Amniotic epithelial cell (primary cell): Measurements from ENCODE around the gene GATB.

Experiments
- DNase-seq: peaks from one replicate; pipeline ENCODE4 v3.0.0-alpha.2; 2010; ENCODE audit warnings: low read depth

GATB gene

DNA sequence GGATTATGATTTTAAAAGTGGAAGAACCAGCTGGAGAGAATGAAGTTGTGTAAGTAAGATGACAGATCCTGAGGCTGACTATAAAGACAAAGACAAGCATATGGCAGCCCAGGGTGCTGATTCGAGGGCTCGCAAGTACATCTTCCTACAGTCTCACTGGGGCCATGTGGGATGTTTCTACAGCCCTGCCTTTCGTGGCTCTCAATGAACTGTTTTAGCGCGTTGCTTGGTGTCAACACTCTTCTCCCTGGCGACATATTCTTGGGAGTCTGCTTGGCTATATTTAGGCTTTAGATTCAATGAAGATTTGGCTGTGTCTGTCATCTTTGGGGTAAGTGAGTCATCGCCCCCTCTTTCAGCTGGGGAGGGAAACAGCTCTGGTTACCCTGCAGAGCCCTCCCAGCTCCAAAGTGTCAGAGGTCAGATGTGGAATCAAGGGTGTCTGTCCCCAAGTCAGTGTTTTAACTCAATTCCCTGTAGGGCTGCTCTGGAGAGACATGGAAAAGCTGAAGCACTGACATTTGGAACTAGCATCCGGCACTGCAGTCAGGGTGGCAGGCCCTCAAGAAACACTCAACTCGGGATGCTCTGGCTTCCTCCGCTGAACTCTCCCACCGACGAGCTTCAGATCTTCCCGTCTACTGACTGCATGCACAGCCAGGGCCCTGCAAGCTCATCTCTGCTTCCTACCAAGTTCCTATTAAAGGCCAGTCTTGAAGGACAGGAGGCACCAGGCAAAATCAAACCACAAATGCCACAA lies 65.7 kb downstream of the GATB start:
- DNase-seq, result no peak

GRCh38 chr4:151692821-151693673 lies 67.8 kb downstream of the GATB start:
- no peak for DNase-seq

DNA sequence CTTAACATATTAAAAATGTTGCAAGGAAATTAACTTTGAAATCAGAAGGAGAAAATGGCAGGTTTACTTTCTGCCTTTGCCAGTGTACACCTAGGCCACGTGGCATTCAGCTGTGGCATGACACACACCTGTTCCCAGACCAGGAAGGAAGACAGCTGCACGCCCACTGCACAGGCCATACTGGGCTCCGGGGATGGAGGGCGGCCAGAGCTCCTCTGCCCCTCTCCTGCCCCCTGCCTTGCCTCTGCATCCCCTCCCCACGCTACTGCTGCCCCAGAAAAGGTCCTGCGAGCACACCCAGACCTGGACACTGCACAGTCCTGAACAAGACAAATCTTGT lies 68.4 kb downstream of the GATB start:
- DNase-seq, result no peak

GRCh38 chr4:151691639-151692442 lies 69.0 kb downstream of the GATB start:
- DNase-seq, result no peak

DNA sequence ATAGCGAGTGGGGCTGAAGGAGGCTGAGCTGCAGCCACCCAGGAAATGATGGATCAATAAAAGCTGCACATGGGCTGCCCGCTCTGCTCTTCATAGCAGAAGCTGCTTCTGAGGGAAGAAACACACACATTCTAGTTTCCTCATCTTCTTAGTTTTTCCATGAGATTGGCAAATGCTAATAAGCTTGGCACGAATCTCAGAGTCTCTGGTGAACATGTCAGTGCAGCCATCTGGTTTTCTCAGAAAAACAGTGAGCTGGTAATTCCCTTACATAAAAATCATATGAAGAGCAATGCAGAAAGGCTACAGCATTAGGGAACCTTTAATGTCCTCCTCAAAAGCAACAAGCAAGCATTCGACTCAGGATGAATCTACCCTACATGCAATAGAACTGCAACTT lies 69.9 kb downstream of the GATB start:
- DNase-seq, result peak; percentile 63

DNA sequence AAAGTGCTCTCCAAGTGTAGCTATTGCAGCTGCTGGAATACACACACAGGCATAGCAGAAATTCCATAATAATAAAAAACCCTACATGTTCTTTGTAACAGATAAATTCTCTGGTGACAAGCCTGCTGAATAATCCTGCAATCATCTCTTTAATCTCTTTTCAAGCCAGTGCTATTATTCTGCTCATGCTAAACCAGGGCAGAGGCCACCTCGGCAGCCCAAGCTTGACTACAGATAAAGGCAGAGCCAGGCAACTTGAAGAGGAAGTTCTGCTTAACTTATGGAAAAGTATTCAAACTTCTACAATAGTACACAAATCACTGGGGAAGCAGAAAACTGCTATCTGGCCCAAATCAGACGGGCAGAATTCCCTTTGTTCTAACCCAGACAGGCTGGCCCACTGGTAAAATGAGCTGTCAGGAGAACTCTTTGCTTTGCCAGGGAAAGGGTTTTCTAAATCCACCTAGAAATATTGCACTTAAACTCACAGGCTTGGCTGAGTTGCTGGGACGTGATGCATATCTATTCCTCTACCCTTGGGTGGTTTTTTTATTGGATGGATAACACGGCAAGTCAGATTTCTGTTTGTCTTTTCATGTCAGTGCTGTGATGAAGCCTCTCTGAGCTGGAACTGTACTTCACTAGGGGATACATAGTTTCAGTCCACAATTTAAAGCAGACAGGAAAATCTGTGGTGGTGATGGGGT lies 70.5 kb downstream of the GATB start:
- DNase-seq, result peak; percentile 92

GRCh38 chr4:151689211-151689991 lies 71.4 kb downstream of the GATB start:
- DNase-seq, result no peak

GRCh38 chr4:151688785-151689043 lies 72.1 kb downstream of the GATB start:
- no peak for DNase-seq

- DNase-seq, result peak; percentile 25
Observed at GRCh38 chr4:151688003-151688784, 72.6 kb downstream of the GATB start.

DNA sequence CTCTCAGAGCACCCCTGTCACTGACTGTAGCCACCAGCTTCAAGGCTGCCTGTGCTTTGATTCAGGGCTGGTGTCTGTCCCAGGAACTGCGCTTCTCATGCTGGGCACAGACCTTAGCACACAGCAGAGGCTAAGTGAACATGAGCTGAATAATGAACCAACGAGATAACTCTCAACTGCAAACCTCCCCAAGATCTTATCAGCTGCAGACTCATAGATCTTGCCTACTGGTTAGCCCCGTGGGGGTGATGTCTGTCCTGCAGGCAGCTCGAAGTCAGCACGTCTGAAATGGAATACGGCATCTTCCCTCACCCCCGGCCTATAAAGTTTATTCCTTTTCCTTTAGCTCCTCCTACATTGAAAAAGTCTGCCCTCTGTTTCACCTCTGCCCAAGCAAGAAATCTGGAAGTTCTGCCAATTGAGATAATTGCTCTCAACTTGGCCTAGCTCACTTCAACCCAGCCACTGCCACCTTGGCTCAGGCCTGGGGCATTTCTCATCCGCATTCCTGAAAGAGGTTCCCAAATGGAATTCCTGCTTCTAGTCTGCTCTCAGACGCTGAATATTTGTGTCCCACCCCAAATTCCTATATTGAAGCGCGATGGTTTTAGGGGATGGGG lies 73.7 kb downstream of the GATB start:
- peak; percentile 85 for DNase-seq

- DNase-seq, result no peak
Observed at GRCh38 chr4:151685303-151685702, 75.5 kb downstream of the GATB start.

- no peak for DNase-seq
Observed at GRCh38 chr4:151681085-151681484, 79.7 kb downstream of the GATB start.

DNA sequence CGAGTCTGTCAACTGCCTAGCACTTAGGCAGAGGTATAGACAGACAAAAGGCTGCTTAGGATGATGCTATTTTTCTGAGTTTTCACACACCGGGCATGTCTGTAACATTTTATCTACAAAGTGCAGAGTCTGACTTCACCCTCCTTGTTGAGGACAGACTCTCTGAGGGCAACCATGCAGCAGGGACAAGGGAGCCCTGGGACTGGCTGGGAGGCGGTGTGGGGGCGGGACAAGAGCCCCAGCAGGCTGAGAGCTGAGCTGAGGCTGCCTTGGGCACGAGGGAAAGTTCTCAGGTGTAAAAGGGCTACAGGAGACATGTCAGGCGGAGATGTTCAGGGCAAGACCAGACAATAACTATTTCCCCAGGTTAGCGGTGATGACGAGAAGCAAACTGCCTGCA lies 81.6 kb downstream of the GATB start:
- DNase-seq, result no peak

- no peak for DNase-seq
Observed at GRCh38 chr4:151678048-151678872, 82.5 kb downstream of the GATB start.

DNA sequence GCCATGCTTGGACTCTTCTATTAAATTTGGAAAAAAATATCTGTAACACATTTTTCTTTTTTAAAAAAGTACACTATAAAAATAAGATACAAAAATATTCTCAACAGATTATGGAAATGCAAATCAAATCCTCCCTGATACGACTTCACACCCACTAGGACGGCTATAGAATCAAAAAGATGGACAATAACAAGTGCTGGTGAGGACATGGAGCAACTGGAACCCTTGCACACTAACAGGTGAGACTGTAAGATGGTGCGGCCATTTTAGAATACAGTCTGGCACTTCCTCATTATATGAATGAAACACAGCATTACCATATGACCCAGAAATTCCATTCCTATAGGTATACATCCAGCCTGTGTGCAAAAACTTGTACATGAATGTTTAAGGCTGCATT lies 83.6 kb downstream of the GATB start:
- no peak for DNase-seq

DNA sequence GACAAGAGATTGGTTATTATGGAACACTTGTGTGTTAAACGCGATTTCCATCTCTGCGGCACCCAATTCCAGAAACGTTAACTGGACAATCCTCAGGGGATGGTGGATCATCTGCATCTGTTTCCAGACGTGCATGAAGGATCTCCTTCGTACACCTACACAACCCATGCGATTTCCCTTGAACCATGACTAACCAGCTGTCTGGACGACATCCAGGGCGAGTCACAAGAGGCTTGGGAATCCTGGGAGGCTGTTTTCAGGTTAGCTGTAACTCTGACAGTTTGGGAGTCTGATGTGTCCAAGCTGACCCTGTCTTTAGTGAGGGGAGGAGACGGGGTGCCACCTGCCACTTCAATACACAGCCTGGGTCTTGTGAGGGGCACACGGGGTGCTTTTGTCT lies 84.5 kb downstream of the GATB start:
- peak; percentile 80 for DNase-seq

GRCh38 chr4:151675411-151675971 lies 85.3 kb downstream of the GATB start:
- no peak for DNase-seq

DNA sequence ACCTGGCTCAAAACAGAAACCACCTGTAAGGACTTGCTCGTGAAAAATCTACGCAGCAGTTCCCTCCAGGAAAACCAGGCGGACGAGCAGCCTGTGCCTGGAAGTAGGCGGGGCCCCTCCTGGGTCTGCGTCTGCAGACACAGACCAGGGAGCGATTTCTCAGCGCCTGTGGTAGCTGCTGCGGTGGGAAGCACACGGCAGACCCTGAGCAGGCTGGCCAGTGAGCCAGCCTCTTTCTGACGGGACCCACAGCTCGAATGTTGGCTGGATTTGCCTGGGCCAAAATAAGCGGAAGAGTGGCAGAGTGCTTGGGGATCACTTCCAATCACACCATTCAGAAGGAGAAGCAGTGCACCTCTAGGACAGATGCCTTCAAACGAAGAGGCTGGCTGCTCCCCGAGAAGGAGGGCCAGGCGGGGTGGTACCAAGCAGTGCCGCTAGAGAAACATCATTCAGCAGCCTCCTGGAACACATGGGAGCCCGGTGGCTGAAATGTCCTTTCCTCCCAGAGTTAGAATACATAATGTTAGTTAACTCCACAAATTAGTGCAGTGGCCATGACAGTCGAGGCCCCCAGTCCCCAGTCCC lies 85.9 kb downstream of the GATB start:
- peak; percentile 71 for DNase-seq
